IPS-18c (cell line): ENCODE measurements around the gene S100B.

Source experiments
- H3K4me3 ChIP-seq: 2 replicates; pipeline ENCODE4 v1.7.0; 2013; ENCODE audit warnings: low read depth, mild to moderate bottlenecking, low read length, moderate library complexity; ENCODE audit not compliant: insufficient read depth
- H3K9me3 ChIP-seq: one replicate; pipeline ENCODE4 v1.6.1; 2013; ENCODE audit warnings: mild to moderate bottlenecking, low read length, moderate library complexity; ENCODE audit not compliant: control insufficient read depth, insufficient read depth

Gene S100B

GRCh38 chr21:46613391-46613790 is 8.5 kb upstream of the S100B start:
- no peaks in the 10 kb centered on the region for H3K9me3 ChIP-seq
- no peak overlapping the region for H3K4me3 ChIP-seq

GRCh38 chr21:46610018-46610701 is 5.3 kb upstream of the S100B start:
- Histone ChIP-seq H3K9me3 (no peaks in the 10 kb centered on the region), H3K4me3 (no peak overlapping the region)

GRCh38 chr21:46608672-46609111 is 3.8 kb upstream of the S100B start:
- H3K4me3 ChIP-seq, result no peak overlapping the region
- no peaks in the 10 kb centered on the region for H3K9me3 ChIP-seq

- Histone ChIP-seq H3K4me3 (no peak overlapping the region), H3K9me3 (no peaks in the 10 kb centered on the region)
Measured at GRCh38 chr21:46607636-46608035, 2.8 kb upstream of the S100B start.

GRCh38 chr21:46606427-46606813 is 1.5 kb upstream of the S100B start:
- Histone ChIP-seq H3K9me3 (no peaks in the 10 kb centered on the region), H3K4me3 (no peak overlapping the region)

- Histone ChIP-seq H3K4me3 (no peak overlapping the region), H3K9me3 (no peaks in the 10 kb centered on the region)
Measured at GRCh38 chr21:46605767-46606426, 1.0 kb upstream of the S100B start.

- Histone ChIP-seq H3K4me3 (no peak overlapping the region), H3K9me3 (no peaks in the 10 kb centered on the region)
Measured at GRCh38 chr21:46604329-46604974, 430 bp downstream of the S100B start.

GRCh38 chr21:46603228-46603627 is 1.7 kb downstream of the S100B start:
- no peak overlapping the region for H3K4me3 ChIP-seq
- no peaks in the 10 kb centered on the region for H3K9me3 ChIP-seq

GRCh38 chr21:46600978-46601377 is 3.9 kb downstream of the S100B start:
- no peaks in the 10 kb centered on the region for H3K9me3 ChIP-seq
- no peak overlapping the region for H3K4me3 ChIP-seq

- no peaks in the 10 kb centered on the region for H3K9me3 ChIP-seq
- H3K4me3 ChIP-seq, result no peak overlapping the region
Measured at GRCh38 chr21:46600305-46600704, 4.6 kb downstream of the S100B start.

GRCh38 chr21:46598581-46599572 is 6.0 kb downstream of the S100B start:
- H3K4me3 ChIP-seq, result no peak overlapping the region
- peaks cover 3% of the 10 kb centered on the region for H3K9me3 ChIP-seq

- Histone ChIP-seq H3K9me3 (peaks cover 3% of the 10 kb centered on the region), H3K4me3 (no peak overlapping the region; the same call in 1 of the 2 replicates)
Measured at GRCh38 chr21:46597896-46598343, 7.0 kb downstream of the S100B start.

GRCh38 chr21:46597031-46597430 is 7.9 kb downstream of the S100B start:
- H3K4me3 ChIP-seq, result no peak overlapping the region
- H3K9me3 ChIP-seq, result peaks cover 3% of the 10 kb centered on the region

- H3K9me3 ChIP-seq, result peaks cover 3% of the 10 kb centered on the region
- no peak overlapping the region for H3K4me3 ChIP-seq
Measured at GRCh38 chr21:46596201-46596600, 8.7 kb downstream of the S100B start.

- H3K9me3 ChIP-seq, result peaks cover 3% of the 10 kb centered on the region
- no peak overlapping the region for H3K4me3 ChIP-seq
Measured at GRCh38 chr21:46594276-46594675, 10.6 kb downstream of the S100B start.

- no peaks in the 10 kb centered on the region for H3K9me3 ChIP-seq
Measured at GRCh38 chr21:46585191-46585953, 19.5 kb downstream of the S100B start.

More at GRCh38 chr21:46585191-46585953, 19.5 kb downstream of the S100B start:
- no peak overlapping the region for H3K4me3 ChIP-seq
